NCI-H1105 (cell line): ENCODE results near the gene NDUFB8.

Source experiments
- DNase-seq: peaks from one replicate; lab custom pipeline; 2025; lab: John Stamatoyannopoulos, UW

The NDUFB8 gene

GRCh38 chr10:100535715-100536353, 6.2 kb upstream of the NDUFB8 start, which contains the start of gene HIF1AN:
HIF1AN (plus strand) TSS chr10:100535943; CDS start chr10:100535959, 16 bp downstream.
- DNase-seq = peak; percentile 83

- DNase-seq = no peak
Observed at GRCh38 chr10:100535338-100535714, 5.7 kb upstream of the NDUFB8 start.

GRCh38 chr10:100534726-100535125, 5.1 kb upstream of the NDUFB8 start:
- no peak for DNase-seq

GRCh38 chr10:100531761-100532160, 2.1 kb upstream of the NDUFB8 start:
- DNase-seq = no peak

- no peak for DNase-seq
Observed at GRCh38 chr10:100528921-100529474, 673 bp downstream of the NDUFB8 start.

GRCh38 chr10:100528123-100528886, 1.4 kb downstream of the NDUFB8 start:
- DNase-seq = no peak

- no peak for DNase-seq
Observed at GRCh38 chr10:100524638-100525037, 5.0 kb downstream of the NDUFB8 start.

GRCh38 chr10:100524206-100524605, 5.5 kb downstream of the NDUFB8 start:
- no peak for DNase-seq

- no peak for DNase-seq
Observed at GRCh38 chr10:100522945-100523344, 6.7 kb downstream of the NDUFB8 start.

GRCh38 chr10:100522107-100522801, 7.4 kb downstream of the NDUFB8 start:
- DNase-seq = no peak

- DNase-seq = no peak
Observed at GRCh38 chr10:100520811-100521210, 8.9 kb downstream of the NDUFB8 start.

- DNase-seq = no peak
Observed at GRCh38 chr10:100519311-100520051, 10.2 kb downstream of the NDUFB8 start, which contains the start of gene SEC31B. SEC31B (minus strand) TSS chr10:100519861; CDS start chr10:100516952, 2,909 bp downstream.

- DNase-seq = peak; percentile 33
Observed at GRCh38 chr10:100518761-100519241, 10.9 kb downstream of the NDUFB8 start.

GRCh38 chr10:100516847-100517246, 12.8 kb downstream of the NDUFB8 start:
- no peak for DNase-seq

GRCh38 chr10:100515612-100516011, 14.1 kb downstream of the NDUFB8 start:
- no peak for DNase-seq

- no peak for DNase-seq
Observed at GRCh38 chr10:100510533-100511308, 18.9 kb downstream of the NDUFB8 start.

- no peak for DNase-seq
Observed at GRCh38 chr10:100509241-100509840, 20.3 kb downstream of the NDUFB8 start.

- DNase-seq = no peak
Observed at GRCh38 chr10:100508691-100509150, 20.9 kb downstream of the NDUFB8 start.

- no peak for DNase-seq
Observed at GRCh38 chr10:100508266-100508665, 21.4 kb downstream of the NDUFB8 start.

- no peak for DNase-seq
Observed at GRCh38 chr10:100507357-100507732, 22.3 kb downstream of the NDUFB8 start.
